Ovary (tissue), 3 donors: ENCODE results near the gene STBD1.

Source experiments
- EP300 ChIP-seq: sonication (generic); formaldehyde crosslinking; IDR thresholded peaks from one replicate; pipeline ENCODE4 v1.6.1; 2017; ENCODE audit warnings: antibody characterized with exemption
- POLR2A ChIP-seq: fragments of 450-650 bp; IDR thresholded peaks from one replicate; pipeline ENCODE4 v1.6.1; 2017; ENCODE audit warnings: antibody characterized with exemption, mild to moderate bottlenecking, moderate library complexity
- TF ChIP-seq, protein P1 (sequence below), 3 donors: fragments of 450-650 bp in 2 of 3; fragments of 200-600 bp in 1 of 3; IDR thresholded peaks; one replicate each; pipeline versions ENCODE4 v1.5.1 to v1.8.0; 2016 to 2022; ENCODE audit warnings: antibody characterized with exemption in 3 of 3, mild to moderate bottlenecking in 1 of 3
- donor health status: DM: no; HTN: no; CAD: no.

DNA sequence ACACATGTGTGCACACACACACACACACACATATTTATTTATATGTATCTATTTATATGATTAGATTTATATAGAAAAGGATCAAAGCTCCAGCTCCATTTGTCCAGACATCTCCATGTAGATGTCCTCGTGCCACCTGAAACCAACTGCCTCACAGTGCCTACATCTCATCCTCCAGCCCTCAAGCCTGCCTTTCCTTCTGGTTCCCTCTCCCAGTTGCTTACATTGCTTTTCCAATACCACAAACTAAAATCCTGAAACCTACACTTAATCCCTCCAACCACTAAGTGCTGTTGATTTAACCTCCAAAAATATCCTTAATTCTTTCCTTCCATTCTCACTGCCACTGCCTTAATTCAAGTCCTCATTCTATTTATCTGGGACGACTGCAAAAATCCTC lies 51.4 kb downstream of the STBD1 start:
- TF ChIP-seq, protein P1, sequence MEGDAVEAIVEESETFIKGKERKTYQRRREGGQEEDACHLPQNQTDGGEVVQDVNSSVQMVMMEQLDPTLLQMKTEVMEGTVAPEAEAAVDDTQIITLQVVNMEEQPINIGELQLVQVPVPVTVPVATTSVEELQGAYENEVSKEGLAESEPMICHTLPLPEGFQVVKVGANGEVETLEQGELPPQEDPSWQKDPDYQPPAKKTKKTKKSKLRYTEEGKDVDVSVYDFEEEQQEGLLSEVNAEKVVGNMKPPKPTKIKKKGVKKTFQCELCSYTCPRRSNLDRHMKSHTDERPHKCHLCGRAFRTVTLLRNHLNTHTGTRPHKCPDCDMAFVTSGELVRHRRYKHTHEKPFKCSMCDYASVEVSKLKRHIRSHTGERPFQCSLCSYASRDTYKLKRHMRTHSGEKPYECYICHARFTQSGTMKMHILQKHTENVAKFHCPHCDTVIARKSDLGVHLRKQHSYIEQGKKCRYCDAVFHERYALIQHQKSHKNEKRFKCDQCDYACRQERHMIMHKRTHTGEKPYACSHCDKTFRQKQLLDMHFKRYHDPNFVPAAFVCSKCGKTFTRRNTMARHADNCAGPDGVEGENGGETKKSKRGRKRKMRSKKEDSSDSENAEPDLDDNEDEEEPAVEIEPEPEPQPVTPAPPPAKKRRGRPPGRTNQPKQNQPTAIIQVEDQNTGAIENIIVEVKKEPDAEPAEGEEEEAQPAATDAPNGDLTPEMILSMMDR (IDR thresholded peaks at IDR 0.05), result no peak
- TF ChIP-seq POLR2A (no peak), EP300 (no peak)
